NCI-H1930 (cell line): ENCODE measurements around the gene MBNL3.
"Not testable (repeated sequence)": the region's sequence is repeated elsewhere in the genome, so short reads cannot be mapped to it uniquely, and the experiment has no call there.

Experiments
- DNase-seq, 2 experiments: peaks; one replicate each; lab custom pipeline; 2025; lab: John Stamatoyannopoulos, UW

Gene MBNL3

DNA sequence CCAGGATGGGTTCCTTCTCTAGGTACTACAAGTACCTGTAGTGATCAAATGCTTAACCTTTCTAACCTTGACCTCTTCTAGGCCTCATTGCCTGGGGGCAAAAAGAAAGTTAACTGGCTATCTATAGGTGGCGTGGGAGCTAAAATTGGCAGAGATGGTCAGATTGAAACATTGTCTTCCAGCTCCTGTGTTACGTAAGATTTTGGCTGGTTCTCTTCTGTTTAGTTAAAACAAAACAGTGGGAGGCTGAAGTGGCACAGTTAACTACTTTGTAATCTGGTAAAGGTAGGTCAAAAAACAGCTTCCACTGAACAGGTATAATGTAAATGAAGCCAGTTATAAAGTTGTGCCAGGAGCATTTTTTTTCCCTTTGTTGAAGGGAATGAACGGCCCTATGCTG lies 115.2 kb downstream of the MBNL3 start:
- DNase-seq, result no peak

DNA sequence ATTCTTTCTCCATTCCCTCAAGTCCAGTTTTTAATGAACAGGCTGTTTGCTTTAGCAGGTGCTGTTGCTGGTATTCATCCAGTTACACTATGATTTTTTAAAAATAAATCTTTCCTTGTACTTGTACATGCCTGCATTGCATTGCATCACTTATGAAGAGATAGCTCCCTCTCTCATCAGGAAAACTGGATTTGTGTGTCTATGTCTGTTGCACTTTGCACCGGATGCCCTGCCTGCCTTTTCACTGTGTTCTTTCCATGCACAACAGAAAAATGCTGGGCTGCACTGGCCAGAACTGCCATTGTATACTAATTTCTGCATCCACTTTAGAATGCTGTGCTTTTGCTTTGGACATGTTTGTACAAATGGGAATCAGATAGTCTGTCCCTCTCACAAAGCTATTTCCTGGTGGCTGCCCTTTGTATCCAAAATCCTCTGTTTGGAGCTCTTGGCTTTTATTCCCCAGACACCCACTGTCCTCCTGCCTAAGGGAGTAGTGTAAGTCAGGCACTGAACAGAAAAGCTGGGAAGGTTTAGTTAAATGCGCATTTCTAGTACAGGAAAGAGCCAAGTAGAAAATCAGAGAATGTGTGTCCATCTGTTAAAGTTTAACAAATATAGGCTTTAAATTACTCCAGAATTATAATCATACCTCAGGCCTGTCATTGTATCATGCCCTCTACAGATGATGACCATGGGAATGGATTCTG lies 119.1 kb downstream of the MBNL3 start:
- DNase-seq, result no peak

DNA sequence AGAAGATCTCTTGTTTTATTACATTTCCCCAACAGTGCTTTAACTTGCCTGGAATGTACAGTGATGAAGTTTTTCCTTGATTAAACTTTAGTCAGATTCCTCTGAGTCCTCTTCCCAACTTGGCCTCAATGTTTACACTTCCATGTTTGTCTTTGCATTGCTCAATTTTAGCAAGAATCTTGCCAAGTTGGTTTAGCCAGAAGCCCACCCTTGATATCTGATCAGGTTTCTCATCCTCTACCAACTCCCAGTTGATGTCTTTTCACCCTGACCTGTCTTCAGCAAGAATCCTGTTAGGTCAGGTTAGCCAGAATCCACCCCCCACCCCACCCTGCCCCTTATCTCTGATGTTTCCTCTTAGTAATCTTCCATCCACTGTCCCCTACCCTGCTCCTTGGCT lies 120.9 kb downstream of the MBNL3 start:
- DNase-seq, result no peak

DNA sequence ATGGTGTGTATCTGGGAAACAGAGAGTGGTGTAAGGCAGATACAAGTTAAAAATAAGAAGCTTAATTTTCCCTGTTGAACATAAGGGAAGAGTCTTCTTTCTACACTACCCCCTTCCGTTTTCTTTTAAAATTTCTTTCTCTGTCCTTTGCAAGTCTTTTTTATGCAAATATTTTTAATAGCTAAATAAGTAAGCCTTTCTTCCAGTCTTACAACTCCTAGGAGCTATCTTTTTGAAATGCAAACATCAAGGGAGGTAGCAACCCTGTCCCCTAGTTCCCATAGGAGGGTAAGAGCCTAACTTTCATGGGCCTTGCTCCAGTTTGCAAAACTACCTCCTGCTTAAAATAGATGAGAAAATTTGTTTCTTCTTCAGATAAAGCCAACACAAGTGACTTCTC lies 121.5 kb downstream of the MBNL3 start:
- DNase-seq, result no peak

DNA sequence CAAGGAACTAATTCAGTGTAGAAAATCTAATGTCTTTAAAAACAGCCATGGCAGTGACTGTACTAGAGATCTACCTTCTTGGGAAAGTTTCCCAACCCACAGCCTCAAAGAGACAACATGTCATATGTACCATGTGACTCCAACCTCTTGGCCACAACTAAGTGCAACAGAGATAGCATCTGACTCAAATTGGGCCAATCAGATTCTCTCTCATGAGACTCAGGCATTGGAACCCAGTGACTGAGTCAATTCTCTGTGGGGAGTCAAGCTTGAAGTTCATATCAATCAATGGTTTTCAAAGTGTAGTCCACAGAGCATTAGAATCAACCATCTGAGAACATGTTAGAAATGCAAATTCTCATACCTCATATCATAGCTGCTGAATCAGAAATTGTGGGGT lies 123.3 kb downstream of the MBNL3 start:
- no peak for DNase-seq

DNA sequence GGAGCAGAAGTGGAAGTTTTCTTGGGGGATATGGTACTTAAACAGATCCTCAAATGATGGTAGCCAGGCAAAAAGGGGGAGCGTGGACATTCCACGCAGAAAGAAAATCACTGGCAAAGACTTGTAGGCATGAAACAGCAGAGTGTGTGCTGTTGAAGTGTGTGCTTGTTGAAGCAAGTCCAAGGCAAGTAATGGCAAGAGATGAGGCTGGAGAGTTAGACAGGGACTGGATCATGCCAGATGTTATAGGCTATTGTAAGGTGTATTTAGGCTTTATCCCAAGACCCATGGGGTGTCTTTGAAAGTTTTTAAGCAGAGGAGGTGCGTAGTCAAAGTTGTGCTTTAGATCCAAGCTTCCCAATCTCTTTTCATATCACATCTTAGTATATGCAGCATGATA lies 124.5 kb downstream of the MBNL3 start:
- DNase-seq, result no peak

DNA sequence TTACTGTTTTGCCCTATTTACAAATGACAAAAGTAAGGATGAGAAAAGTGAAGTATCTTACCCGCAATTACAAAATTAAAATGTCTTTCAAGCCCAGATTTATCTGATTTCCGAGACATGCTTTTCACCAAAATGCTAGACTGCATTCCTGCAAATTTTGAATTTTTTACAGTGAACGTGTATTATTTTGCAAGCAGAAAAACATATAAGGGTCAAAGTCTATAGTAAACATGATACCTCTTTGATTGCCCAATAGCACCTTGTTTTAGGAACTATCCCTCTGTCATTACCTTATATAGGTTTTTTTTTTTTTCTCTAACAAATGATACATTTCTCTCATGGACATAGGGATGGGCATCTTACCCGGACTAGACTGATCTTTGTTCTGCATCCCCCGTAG lies 135.4 kb downstream of the MBNL3 start:
- DNase-seq, result no peak

DNA sequence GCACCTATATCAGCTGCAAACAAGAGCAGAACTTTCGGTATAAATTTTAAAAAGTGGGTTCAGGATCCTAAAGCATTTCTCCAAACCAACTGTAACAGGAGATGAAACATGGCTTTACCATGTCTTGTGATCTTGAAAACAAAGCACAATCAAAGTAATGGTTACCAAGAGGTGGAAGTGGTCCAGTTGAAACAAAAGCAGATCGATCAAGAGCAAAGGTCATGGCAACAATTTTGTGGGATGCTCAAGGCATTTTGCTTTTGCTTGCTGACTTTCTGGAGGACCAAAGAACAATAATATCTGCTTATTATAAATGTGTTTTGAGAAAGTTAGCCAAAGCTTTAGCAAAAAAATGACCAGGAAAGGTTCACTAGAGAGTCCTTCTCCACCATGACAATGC lies 152.7 kb downstream of the MBNL3 start:
- no peak for DNase-seq

DNA sequence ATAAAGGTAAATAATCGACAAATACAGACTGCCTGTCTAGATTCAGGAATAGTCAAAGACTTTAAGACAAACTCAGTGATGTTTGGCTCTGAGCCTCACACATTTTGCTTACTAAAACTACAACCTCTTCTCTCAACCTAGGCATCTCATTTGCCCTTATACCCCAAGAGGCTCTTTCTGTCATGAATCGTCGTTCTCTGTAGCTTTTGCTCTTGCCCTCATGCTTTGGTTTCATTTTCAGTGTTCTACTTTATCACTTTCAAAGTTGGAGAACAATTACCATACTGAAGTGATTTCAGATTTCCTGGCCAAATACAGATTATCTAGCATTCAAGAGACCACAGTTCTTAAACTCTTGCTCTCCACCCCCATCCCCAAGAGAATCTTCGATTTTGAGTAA lies 155.5 kb downstream of the MBNL3 start:
- DNase-seq, result no peak

DNA sequence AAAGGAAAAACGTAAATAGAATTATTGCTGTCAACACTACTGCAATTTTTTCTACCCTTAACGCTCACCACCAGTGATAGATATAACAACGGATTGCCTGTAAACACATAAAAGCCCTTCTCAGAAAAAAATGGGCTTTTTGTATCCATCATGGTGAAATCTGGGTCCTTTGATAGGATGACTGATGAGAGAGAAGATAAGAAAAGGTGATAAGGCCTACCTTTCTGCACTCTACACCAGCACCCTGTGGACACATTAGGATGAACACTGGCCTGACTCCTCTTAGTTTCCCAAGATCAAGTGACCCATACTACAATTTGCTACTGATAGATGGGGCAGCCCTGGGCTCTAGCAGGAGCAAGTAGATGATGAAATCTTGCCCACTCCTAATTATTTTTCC lies 157.3 kb downstream of the MBNL3 start:
- no peak for DNase-seq

DNA sequence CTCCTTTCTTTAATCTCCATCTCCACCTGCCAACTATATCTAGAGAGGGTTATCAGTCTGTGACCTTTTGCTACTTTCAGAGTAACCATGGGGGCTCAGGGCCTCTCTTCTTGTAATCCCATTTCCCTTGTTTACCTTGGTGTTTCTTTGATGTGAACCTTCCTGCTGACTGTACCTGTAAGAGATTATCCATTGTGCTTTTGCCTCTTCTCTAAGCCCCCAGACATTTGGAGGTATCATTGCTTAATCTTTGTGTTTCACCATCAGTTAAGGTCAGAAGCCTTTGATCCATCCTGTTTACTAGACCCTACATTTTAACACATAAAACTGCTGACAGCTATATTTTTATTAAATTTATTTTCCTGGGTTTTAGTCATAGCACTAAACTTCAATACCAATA lies 157.8 kb downstream of the MBNL3 start:
- DNase-seq, result no peak

DNA sequence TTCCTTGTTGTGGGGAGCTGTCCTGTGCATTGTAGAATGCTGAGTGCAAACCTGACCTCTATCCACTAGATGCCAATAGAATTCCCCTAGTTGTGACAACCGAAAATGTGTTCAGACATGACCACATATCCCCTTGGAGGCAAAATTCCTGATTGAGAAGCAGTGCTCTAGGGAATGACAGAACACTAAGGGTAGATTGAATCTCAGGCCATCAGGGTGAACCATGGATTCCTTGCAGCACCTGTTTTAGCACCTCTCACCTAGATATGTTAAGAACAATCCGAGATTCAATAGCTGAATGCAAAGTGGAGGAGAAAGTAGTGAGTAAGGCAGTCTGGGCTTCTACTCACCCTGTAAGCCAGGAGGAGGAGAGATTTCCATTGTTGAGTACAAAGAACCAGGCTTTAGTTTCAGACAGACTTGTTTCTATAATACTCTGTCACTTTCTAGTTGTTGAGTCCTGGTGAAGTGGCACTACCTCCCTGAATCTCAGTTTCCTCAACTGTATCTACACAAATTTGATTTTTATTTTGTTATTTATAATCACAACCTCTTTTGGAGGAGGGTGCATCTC lies 158.6 kb downstream of the MBNL3 start:
- DNase-seq, result no peak

DNA sequence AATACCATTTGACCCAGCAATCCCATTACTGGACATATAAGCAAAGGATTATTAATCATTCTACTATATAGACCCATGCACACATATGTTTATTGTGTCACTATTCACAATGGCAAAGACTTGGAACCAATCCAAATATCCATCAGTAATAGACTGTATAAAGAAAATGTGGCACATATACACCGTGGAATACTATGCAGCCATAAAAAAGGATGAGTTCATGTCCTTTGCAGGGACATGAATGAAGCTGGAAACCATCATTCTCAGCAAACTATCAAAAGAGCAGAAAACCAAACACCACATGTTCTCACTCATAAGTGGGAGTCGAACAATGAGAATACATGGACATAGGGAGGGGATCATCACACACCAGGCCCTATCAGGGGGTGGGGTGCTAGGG lies 161.9 kb downstream of the MBNL3 start:
- not testable (repeated sequence) for DNase-seq
